GM13977 (cell line): ENCODE measurements around the gene GRIK4.

Source experiments
- DNase-seq: peaks from one replicate; pipeline ENCODE4 v3.0.0; 2012; ENCODE audit warnings: low spot score
- in situ Hi-C: fragments of 300-500 bp; cut with MboI; formaldehyde crosslinking; loops from one replicate; pipeline ENCODE4 v1.12.0; 2022; ENCODE audit warnings: low sequenced_read_pairs, low pct_unique_long_range_greater_than_20kb, mixed read lengths, inconsistent platforms; ENCODE audit not compliant: unreplicated experiment
- TF ChIP-seq, protein P1 (sequence below): IDR thresholded peaks from 2 replicates; pipeline ENCODE4 v1.5.1; 2012; ENCODE audit warnings: mild to moderate bottlenecking, control low read depth; ENCODE audit not compliant: insufficient read depth; ENCODE audit errors: extremely low read depth, missing control alignments

Gene GRIK4

DNA sequence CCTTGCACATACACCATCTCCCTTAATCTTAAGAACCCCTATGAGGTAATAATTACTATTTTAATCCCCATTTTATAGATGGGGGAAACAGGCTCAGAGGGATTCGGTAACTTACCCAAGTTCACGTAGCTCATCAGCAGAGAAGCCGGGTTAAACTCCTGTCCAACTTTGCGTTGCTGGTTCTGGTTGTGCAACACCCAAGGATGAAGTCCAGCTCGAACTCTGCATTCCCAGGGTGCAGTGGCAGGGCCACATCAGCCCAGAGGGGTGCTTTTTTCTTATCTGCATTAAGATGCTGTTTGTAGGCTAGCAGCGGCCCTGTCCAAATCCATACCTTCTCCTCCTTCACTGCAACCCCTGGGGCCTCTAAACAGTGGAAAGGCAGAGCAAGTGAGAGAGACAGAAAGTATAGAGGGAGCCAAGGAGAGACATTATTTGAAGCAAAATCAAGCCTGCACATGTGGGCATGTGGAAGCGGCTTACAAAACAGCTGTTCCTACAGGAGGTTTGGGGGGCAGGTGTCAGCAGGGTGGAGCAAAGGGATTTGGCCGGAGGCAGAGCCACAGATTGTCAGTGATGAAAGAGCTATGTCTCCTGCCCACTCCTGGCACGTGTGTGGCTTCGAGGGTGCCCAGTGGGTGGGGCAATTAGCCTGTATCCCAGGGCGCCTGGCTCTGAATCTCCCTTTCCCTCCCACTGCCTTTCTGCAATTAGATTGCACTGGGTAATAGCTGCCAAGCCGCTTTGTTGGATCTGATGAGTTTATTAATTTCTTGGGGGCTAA is 382.8 kb downstream of the GRIK4 start:
- in situ Hi-C loops = no loop called here
- DNase-seq = no peak
- TF ChIP-seq, protein P1, sequence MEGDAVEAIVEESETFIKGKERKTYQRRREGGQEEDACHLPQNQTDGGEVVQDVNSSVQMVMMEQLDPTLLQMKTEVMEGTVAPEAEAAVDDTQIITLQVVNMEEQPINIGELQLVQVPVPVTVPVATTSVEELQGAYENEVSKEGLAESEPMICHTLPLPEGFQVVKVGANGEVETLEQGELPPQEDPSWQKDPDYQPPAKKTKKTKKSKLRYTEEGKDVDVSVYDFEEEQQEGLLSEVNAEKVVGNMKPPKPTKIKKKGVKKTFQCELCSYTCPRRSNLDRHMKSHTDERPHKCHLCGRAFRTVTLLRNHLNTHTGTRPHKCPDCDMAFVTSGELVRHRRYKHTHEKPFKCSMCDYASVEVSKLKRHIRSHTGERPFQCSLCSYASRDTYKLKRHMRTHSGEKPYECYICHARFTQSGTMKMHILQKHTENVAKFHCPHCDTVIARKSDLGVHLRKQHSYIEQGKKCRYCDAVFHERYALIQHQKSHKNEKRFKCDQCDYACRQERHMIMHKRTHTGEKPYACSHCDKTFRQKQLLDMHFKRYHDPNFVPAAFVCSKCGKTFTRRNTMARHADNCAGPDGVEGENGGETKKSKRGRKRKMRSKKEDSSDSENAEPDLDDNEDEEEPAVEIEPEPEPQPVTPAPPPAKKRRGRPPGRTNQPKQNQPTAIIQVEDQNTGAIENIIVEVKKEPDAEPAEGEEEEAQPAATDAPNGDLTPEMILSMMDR = no peak

DNA sequence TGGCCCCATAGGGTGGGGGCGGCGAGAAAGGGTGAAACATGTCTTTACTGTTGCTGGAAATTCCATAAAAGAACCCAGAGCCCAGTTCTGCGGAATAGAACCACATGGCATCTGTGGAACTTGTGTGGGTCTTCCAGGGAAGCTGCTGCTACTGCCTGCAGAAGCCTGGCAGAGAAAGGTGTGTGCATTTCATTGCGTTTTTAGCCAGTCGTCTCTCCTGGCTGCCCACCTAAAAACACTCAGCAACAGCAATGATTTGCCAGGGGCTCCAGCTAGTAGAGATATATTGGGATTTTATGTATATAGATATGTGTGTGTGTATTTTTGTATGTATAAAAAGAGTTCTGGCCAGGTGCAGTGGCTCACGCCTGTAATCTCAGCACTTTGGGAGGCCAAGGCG is 385.1 kb downstream of the GRIK4 start:
- TF ChIP-seq, protein P1 = no peak
- no peak for DNase-seq
- in situ Hi-C loops = no loop called here

DNA sequence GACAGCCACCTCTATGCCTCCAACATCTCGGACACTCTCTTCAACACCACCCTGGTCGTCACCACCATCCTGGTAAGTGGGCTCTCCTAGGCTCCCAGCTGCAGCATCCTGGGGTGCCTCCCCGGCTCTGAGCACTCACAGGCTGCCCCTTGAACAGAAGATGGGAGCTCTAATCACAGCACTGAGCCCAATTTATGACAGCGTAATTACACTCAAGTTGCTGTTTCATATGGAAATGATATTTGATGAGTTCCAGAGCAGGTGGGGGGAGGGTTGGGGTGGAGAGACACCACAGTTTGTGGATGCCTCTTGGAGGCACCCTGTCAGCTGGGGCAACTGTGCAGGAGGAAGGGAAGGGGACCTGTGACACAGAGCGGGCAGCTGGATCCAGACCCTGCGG is 387.0 kb downstream of the GRIK4 start:
- in situ Hi-C loops = no loop called here
- TF ChIP-seq, protein P1 = no peak
- DNase-seq = no peak

DNA sequence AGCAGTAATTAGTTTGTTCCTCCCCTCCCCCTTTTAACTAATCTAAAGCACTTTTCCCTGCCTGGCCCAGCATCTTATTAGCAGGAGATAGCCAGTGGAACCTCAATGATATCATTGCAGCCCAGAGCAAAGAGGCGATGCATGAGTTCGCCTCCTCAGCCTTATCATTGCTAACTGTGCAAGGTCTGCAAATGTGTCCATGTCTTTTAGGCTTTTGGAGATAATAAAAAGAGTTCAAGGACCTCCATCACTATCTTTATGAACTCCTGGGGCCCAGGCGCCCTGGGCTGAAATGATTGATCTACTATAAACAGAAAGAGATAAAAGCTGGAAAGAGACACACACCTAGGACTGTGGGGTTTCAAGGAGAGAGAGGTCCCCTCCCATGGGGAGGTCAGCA is 388.2 kb downstream of the GRIK4 start:
- TF ChIP-seq, protein P1 = no peak
- in situ Hi-C loops = no loop called here

DNA sequence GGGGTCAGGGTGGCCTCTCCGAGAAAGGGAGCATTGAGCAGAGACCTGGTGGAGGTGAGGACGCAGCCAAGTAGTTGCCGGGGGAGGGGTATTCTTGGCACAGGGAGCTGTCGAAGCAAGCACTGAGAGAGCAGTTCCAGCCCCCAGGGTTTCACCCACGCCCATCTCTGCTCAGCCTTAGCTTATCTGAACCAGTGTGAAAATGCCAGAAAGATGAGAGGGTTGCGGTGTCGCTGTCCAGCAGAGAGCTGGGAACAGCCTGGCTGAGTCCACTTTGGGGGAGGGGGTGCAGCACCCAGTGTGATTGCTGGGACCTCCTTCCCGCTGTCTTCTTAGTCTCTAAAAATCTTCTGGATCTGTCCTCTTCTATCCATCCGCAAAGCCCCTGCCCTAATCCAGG is 389.1 kb downstream of the GRIK4 start:
- DNase-seq = no peak
- in situ Hi-C loops = no loop called here
- TF ChIP-seq, protein P1 = no peak

More for the DNA sequence above, 388.2 kb downstream of the GRIK4 start:
- DNase-seq = no peak

DNA sequence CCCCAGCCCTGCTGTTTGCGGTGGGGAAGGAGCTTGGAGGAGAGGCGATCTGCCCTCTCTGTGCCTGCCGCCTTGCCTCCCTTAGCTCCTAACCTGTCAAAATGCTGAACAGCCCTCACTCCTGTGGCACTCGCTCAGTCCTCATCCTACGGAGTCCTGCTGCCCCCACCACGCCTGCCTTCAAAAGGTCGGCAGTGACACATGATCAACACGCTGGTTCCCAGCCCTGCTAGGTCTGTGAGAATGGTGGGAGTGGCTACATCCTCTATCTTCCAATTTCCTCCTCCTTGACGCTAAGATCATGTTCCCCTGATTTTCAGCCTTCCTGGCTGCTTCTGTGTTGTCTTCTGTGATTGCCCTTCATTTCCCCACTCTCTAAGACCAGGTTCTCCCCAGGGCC is 392.1 kb downstream of the GRIK4 start:
- TF ChIP-seq, protein P1 = no peak
- in situ Hi-C loops = no loop called here
- DNase-seq = no peak
